Epithelial cell of proximal tubule (primary cell): ENCODE results near the gene REEP6. TPM values are rescaled to one million over a fixed set of nuclear protein-coding genes. Genes with fewer than 3 reads are reported as not detected.

Source experiments
- DNase-seq: peaks from one replicate; pipeline ENCODE4 v3.0.0-alpha.2; 2011; ENCODE audit warnings: low read depth
- H3K4me3 ChIP-seq: 2 replicates; pipeline ENCODE4 v1.5.1; 2011; ENCODE audit warnings: low read depth, mild to moderate bottlenecking, low read length
- total RNA-seq: library from RNA; depleted of rRNA; stranded (reverse); fragments of >200 nt; gene quantifications from 2 replicates; pipeline ENCODE4 v1.2.3, GENCODE V29; 2015
- TF ChIP-seq, protein P1 (sequence below): conservative IDR thresholded peaks from 2 replicates; pipeline ENCODE4 v1.5.1; 2012; ENCODE audit warnings: low read depth, mild to moderate bottlenecking, low read length

Gene REEP6
- total RNA-seq, result 3.8 and 4.8 TPM in 2 replicates

DNA sequence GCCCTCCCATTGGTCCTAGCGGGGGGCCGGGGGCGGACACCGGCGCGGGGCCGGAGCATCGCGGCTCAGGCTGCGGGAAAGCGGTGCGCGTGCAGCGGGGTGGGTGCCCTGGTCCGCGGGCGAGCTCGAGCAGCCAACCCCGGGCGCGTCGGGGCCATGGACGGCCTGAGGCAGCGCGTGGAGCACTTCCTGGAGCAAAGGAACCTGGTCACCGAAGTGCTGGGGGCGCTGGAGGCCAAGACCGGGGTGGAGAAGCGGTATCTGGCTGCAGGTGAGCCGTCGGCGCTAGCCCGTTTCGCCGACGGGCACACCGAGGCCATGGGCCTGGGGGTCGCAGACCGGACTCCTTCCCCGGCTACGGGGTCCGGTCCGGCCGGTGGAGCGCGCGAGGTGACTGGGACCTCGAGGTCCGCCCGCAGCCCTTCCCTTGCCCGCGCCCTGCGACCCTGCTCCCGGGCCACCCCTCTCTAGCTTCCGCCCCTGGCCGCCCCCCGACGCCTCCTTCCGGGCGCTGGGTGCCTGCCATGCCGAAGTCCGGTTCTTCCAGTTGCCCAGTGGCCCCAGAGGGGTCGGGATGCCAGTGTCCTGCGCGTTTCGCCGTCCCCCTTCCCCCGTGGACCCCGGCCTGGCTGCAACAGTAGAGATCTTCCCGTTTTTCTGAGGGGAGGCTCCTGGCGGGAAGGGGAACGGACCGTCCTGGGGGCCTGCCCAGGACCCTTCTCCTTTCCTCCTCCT lies at the start of gene REEP6:
Gene REEP6, plus strand, starts transcription at position 68 of the 735 bp plus-strand sequence. Its CDS starts 89 bp downstream, at position 157.
- TF ChIP-seq, protein P1, sequence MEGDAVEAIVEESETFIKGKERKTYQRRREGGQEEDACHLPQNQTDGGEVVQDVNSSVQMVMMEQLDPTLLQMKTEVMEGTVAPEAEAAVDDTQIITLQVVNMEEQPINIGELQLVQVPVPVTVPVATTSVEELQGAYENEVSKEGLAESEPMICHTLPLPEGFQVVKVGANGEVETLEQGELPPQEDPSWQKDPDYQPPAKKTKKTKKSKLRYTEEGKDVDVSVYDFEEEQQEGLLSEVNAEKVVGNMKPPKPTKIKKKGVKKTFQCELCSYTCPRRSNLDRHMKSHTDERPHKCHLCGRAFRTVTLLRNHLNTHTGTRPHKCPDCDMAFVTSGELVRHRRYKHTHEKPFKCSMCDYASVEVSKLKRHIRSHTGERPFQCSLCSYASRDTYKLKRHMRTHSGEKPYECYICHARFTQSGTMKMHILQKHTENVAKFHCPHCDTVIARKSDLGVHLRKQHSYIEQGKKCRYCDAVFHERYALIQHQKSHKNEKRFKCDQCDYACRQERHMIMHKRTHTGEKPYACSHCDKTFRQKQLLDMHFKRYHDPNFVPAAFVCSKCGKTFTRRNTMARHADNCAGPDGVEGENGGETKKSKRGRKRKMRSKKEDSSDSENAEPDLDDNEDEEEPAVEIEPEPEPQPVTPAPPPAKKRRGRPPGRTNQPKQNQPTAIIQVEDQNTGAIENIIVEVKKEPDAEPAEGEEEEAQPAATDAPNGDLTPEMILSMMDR, result no peak
- no peak for DNase-seq
- peak within 1 kb of the TSS; percentile 68 for H3K4me3 ChIP-seq

DNA sequence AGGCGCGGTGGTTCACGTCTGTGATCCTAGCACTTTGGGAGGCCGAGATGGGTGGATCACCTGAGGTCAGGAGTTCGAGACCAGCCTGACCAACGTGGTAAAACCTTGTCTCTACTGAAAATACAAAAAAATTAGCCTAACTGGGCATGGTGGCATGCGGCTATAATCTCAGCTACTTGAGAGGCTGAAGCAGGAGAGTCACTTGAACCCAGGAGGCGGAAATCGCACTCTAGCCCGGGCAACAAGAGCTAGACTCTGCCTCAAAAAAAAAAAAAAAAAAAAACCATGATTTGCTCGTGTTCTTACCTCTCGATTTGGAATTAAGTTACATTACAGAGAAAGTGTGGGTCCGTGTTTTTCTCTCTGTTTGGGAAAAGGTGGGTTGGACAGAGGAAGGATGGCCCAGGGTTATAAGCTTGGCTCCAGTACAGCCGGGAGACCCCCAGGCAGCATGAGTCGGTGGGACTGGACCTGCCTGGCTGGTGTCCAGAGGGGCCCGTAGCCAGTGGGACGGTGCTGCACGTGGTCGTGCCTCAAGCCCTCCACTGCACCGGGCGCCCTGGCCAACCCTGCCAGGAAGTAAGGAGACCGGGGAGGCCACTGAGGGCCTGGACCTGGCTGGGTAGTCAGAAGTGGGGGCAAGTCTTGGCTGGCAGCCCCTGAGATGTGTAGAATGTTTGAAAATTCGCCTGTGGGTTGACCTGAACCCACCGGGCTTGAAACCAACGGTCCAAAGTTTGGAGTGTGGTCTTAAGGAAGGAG lies 49.1 kb upstream of the REEP6 start:
- H3K4me3 ChIP-seq, result no peak overlapping the region
- TF ChIP-seq, protein P1, result no peak
- no peak for DNase-seq

DNA sequence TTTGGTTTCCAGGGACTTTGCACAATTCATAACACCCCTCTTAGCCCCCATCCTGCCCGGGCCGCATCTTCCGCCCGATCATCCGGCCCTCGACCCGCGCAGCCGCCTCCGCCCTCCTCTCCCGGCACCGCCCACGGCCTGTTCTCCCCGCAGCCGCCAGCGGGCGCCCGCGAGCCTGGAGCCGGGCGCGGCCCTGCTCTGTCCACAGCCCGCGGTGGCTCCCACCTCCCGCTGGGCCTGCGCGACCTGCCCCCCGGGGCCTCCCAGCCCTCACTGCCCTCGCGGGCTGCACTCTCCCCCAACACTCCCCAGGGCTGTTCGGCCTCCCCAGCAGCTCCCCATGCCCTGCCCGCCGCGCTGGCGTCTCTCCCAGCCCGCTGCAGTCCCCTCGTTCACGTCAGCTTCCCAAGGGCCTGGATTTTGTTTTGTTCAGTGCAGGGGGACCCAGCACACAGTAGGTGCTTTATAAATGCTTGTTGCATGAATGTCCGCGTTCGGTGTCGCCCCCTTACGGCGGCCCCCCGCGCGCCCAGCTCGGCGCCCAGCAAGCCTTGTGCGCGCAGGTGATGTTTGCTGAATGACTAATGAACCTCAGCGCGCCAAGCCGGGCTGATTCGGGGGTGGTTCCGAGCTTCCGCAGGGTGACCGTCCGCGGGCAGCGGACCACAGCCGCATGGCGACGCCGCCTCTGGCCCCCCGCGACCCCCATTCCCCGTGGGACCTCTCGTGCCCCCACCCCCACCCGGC lies 45.6 kb upstream of the REEP6 start:
- H3K4me3 ChIP-seq, result peak overlapping the region; percentile 50
- DNase-seq, result no peak
- TF ChIP-seq, protein P1, result peak; percentile 79

DNA sequence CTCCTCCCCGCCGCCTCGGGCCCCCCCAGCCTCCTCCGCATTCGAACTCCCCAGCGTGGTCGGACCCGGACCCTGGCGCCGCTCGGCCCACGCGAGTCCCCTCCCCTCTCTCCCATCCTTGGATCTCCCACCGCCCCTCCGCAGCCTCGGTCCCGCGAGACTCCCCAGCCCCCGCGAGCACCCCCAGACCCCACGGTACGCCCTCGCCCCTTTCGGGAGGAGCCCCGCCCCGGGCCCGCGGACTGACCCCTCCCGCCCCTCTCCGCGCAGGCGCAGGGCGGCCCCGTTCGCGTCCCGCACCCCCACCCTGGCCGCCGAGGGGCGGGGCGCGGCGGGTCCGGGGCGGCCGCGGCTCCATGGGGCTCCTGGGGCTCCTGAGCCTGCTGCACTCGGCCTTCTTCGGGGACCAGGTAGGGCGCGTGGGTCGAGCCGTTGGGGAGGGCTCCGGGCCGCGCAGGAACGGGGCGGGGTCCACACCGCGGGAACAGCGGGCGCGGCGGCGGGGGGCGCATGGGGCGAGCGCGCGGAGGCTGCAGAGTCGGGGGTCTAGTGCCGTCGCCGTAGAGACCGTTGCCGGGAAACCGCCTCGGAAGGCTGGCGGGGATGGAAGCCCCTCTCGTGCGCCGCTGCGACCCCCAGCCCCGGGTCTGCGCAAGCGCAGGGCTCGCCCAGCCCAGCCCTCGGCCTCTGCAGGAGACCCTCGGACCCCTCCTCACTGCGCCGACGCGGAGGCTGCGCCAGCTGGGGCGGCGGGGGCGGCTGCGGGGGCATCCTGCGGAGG lies 44.9 kb upstream of the REEP6 start:
- no peak for DNase-seq
- TF ChIP-seq, protein P1, result no peak
- no peak overlapping the region for H3K4me3 ChIP-seq

DNA sequence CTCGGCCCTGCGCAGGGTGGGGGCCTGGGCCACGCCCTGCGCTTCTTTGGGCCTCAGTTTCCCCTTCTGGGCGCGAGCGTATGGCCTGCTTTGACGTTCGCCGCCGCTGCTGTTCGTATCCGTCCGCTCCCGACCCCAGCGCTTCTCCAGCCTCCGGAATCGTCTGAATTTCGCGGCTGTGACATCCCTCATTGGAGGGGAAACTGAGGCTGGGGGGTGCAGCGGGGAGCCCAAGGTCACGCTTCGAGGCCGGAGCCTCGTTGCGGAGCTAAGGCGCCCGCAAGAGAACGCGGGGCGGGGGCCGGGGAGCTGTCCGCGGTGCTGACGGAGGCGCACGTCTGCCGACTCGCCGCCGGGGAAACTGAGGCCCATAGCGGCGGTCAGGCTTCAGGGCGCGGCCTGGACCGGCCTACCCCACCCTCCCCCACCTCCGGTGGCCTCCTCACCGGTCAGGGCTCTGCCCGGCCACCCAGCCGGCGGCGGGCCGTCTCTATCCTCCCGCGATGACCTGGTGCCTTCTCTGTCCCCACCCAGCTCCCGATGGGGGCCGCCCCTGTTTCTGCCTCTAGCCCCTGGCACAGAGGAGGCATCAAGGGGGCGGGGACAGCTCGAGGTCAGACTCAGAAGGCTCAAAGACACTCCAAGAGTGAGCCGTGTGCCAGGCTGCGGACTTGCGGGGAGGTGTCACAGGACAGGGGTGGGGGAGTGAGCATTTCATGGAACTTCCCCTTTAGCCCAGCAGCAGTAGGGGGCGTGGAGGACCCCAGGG lies 44.1 kb upstream of the REEP6 start:
- H3K4me3 ChIP-seq, result no peak overlapping the region
- TF ChIP-seq, protein P1, result no peak
- DNase-seq, result no peak

DNA sequence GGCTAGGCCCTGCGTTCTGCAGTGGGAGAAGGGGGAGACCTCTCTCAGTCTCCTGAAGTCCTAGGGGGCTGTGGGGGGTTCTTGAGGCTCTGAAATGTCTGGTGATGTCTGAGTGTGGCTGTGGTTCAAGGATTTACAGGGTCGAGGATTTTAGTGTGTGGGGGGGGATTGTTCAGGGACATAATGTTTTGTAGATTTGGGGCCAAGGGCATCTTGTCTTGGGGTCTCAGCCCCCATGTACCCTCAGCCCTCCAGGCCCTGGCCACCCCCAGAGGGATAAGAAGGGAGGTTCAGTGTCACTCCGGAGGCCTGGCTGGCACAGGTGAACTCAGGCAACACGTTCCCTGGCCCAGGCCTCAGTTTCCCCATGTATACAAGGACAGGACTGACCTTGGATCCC lies 43.5 kb upstream of the REEP6 start:
- DNase-seq, result no peak
- H3K4me3 ChIP-seq, result no peak overlapping the region
- TF ChIP-seq, protein P1, result no peak
